Cerebellar nuclear complex (tissue), 1 donor: ENCODE results near the gene TSPAN9.

Source experiments
- DNase-seq, 2 experiments: peaks; one replicate each; lab custom pipeline; 2025; lab: John Stamatoyannopoulos, UW

TSPAN9 gene

DNA sequence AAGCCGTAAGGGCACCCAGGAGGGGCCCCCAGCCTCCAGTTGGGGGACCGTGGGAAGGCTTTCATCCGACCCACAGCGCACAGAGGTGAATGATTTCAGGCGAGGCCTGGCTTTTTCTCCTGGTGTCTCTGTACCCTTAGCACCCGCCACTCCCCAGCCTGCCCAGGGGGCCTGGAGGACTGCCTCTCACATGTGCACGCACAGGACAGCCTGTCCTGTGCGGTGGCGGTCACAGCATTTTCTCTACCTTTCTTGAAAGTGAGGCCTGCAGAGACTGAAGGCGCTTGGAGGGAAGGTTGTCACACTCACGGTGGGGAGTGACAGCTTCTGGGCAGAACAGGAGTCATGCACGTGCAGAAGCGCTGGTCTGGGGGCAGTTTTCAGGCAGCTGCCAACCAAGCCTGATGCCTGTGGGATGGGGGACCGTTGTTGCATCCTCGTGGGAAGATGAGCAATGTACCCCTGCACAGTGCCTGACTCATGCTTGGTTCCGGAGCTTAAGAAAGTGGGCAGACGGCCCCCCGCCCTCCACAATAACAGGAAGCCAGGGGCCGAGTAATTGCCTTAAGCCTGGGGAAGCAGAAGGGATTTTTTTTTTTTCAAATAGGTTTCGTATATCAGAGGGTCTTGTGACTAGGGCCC lies 148.1 kb downstream of the TSPAN9 start:
- no peak for DNase-seq

DNA sequence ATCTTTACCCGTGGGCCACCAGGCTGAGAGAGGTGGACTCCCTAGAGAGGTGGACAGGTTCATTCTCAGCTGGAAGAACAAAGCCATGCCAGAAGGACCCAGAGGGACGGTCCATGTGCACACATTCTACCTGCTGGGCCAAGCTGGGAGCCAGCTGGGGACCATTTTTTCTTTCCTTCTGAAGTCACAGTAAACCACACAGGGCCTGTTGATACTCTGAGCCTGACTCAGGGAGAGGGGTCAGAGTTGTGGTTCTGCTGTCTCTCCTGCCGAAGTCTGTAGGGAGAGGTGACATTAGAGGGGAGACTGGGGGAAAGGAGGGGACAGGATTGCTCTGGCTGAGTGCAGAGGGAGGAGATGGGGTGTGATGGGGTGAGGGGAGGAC lies 148.6 kb downstream of the TSPAN9 start:
- DNase-seq, result no peak

DNA sequence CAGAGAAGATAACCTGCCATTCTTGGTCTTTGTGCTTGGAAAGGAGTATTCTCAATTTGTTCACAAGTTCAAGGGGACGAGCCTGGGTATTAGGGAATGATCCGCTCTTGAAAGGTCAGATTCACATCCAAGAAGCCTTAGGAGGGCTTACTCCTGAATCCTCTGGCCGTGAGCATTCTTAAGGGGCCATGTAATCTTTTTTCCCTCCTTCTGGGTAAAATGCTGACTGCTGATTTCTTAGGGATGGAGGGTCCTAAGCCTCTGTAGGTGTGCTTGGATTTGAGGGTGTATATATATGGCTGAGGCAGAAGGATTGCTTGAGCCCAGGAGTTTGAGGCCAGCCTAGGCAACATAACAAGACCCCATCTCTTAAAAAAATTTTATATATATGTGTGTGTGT lies 149.1 kb downstream of the TSPAN9 start:
- no peak for DNase-seq

DNA sequence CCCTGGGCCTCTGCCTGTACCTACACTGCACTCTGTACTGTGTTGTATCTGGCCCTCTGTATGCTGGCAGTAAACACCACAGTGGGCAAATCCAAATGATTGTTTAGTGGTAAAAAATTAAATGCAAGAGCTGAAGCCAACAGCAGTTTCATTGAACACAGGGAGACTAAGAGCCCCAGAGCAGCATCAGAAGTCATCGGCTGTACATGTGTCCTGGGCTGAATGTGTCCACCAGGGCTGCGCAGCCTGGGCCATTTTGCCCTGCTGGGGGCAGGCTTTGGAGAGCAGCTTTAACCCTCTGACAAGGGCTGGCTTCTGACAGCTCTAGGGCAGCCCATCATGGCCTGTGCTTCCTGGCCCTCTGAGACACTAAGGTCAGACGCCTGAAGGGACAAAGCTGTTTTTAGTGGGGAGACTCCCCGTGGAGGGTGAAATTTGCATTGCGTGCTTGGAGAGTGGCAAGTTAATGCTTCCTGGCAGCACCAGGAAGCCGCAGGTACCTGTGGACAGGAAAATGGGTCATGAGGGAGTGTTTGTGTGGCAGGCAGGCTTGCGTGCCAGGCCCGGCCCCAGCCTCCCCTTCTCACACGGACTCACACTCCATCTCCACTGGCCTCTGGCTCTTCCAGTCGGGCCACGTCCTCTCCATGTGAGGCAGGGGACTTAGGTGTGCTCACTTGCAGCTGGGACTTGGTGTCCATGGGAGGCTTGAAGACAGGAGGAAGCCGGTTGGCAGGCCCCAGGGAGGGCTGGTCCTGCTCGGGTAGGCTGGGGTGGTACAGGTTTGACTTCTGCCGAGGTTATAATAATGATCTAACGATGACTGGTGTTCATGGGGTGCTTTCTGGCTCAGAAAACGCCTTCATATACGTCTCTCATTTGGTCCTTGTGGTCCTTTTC lies 150.1 kb downstream of the TSPAN9 start:
- DNase-seq, result no peak

DNA sequence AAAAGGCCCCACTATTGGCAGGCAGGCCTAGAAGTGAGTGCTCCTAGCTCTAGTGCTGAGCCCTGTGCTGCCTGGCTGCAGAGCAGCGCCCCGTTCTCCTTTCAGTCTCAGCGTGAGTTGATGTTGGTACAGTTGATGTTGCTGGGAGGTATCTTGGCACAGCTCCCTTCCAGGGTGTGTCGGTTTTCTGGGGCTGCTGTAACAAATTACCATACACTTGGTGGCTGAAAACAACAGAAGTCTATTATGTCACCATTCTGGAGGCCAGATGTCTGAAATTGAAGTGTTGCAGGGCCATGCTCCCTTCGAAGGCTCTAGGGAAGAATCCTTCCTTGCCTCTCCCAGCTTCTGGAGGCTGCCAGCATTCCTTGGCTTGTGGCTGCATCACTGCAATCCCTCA lies 151.4 kb downstream of the TSPAN9 start:
- DNase-seq, result no peak

DNA sequence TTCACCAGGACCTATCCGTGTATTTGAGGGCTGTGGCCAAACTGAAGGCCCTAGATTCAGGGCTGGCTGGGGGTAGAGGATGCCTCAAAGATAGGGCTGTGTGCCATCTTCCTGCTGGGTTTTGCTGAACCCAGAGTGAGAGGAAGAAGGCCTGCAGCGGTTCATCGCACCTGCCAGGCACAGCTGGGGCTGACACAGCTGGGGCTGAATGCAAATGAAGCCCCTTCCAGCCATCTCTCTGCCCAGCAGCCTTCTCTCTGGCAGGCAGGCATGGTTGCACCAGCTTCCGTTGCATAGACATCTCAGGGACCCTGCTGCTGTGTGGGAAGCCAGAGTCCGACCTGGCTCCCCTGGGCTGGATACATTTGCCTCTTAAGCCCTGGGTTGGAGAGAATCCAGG lies 152.4 kb downstream of the TSPAN9 start:
- DNase-seq, result no peak

DNA sequence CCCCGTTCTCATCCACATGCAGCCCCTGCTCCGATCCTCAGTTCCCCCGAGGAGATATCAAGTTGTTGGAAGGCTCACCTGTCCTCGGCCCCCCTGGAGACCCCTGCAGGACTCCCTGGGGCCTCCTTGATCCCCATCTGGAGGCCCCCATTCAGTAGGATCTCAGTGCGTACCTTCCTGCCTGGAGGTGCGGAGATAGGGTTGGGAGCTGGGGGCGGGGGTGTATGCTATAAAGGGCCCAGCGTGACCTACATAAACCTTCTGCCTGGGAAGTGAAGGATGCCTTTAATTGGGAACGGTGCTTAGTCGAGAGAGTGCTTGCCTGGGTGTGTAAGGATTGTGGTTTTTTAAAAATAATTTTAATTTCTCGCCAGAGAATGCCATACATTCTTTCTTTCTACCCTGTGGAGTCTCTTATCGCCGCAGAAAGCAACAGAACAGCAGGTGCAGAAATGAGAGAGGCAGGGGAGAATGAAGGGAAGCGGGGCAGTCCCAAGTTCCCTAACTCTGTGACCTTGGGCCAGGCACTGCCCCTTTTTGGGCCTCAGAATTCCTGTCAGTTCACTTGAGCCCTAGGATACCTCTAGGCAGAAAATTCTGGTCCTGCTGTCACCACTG lies 153.7 kb downstream of the TSPAN9 start:
- no peak for DNase-seq

DNA sequence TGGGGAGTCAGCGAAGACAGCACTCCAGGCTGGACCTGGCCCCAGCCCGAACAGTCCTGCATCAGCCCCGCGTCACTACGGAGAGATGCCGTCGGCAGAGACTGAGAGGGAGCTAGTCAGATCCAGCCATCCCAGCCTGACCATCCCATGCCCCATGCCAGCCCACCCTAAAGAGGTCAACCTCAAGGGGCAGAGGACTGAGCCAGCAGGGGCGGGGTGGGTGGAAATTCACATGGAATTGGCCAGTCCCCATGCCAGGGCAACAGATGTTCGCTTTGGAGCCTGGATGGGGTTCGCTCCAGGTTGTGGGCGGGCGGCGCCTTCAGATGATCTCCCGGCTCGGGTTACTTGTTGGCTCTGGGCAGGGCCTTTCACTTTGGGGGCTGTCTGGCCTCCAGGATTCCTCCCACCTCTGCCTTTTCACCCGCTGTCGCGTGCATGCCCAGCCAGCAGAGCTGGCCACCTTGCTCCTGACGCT lies 154.3 kb downstream of the TSPAN9 start:
- DNase-seq, result no peak

DNA sequence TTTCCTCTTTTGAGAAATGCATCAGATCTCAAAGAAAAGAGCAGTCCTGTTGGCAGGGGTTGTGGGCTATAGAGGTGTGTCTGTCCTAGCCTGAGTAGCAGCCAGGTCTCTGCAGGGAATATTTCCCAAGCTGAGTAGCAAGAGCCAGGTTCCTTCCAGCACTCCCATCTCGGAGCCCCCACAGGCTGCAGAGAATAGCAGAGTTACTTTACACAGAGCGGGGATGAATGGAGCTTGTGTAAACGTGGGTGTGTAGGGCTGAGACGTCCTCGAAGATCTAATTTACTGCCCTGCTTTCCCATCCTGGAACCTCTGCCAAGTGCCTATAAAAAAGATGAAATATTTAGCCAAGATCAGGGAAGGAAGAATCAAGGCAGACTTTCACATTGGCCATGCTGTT lies 156.6 kb downstream of the TSPAN9 start:
- no peak for DNase-seq

DNA sequence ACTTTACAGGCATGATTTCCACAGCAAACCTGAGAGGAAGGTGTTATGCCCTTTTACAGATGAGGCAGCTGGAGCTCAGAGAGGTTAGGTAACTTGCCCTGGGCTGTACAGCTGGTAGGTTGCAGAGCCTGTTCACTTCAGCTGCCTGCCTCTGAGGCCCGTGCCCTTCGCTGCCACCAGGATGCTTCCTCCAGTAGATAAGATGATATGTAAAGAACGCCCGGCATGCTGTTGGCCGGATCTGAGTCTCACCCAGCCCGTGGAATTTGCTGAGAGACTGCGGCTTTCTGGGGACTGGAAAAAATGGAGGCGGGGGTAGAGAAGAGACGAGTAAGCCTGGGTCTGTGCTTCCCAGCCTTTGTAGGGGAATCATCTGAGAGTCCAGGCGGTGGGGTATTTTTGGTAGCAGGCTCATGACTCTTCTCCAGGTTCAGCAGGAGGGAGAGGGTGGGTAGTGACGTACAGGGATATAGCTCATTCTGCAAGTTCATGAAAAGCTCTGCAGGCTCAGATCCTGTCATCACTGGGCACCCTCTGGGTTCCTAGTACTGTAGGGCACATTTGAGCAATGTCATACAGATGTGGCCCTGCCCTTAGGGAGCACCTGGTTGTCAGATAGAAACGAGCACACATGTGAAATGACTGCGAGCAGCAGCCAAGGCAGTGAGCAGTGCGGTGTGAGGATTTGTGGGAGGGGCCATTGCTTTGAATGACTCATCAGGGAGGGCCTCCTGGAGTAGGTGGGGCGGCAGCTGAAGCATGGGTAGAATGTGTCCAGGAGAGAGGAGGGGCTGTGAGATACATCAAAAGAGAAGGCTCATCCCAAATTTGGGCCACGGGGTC lies 159.4 kb downstream of the TSPAN9 start:
- DNase-seq, result no peak

DNA sequence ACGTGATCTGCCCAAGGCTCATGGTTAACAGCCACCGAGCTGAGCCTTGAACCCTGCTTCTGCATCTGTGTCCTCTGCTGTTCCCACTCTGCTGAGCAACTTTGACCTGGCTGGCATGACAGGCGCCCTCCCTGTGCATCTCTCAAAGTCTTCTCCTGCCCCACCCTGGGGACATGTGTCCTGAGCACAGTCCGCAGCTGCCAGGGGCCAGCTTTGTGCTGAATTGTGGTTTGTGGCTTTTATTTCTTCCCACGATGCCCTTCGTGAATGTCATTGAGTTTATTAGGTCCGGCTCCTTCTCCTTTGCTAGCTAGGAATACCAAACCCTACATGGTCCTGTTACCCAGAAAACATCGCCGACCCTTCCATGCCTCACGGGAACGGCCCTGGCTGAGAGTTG lies 161.0 kb downstream of the TSPAN9 start:
- no peak for DNase-seq

DNA sequence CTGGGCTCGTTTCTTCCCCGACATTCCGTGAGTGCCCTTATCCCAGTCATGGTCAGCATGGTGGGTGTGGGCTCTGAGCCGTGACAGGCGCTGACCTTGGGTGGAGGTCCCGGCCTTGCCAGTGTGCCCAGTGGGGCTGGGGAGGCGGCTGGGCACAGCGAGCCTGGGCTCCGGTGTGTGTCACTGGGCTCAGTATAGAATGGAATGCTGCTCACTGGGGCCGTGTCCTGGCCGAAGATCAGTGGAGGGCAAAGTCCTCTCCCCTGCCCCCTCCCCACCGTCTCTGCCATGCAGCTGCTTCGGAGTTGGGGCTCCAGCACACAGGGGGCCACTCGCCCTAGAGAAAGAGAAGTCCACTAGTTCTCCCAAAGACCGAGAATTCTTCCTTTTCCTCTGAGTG lies 164.4 kb downstream of the TSPAN9 start:
- no peak for DNase-seq

DNA sequence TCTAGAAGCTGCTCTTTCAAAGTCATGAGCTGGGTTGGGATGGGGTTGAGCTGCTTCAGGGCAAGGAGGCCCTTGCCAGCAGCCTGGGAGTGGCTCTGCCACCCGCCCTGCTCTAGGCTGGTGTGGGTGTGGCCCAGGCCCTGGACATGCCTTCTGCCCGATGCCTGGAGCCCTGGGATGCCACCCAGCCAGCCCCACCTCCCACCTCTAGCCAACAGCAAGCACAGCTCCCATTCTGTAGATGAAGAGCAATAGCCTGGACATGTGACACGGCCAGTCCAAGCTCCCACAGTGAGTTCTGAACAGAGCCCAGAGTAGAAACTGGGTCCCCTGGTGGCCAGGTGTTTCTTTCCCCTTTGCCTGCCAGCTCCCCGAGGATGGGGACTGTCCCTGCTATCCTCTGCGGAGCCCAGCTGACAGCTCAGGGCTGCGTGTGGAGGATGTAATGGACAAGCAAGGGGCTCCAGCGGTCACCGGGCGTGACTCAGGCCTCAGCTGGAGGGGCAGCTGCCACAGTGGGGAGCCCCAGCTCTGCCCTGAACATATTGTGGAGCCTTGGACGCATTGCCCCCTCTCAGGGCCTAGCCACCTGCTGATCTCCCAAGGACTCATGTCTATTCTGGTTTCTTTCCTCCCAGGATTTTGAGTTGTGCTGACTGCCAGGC lies 165.2 kb downstream of the TSPAN9 start:
- no peak for DNase-seq

DNA sequence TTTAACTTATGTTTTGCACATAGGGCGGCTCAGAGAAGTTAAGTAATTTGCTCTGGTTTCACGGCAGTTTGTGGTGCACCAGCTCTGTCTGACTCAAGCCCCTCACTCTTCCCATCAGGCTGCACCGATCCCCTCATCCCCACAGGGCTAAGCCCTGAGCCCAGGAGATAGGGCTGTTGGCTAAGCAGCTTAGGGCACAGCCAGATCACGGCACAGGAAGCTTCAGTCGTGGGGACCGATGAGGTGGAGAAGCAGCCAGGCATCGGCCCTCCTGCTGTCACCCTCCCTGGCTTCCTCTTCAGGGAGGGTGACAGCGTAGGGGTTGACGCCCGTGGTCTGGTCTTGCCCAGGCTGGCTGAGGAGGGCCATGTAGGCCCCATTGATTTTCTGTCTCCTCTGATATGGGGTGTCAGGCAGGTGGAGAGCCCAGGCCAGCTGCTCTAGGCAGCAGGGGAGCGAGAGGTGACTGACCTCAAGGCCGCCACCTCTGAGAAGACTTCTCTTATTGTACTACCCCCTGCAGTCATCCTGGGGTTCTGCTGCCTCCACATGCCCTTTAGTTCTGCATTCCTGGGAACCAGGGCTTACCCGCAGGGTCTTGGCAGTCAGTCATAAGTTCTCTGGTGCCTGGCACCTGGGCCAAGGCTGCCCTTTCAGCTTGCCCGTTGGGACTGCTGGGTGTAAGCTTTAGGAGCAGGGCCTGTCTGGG lies 166.4 kb downstream of the TSPAN9 start:
- no peak for DNase-seq

DNA sequence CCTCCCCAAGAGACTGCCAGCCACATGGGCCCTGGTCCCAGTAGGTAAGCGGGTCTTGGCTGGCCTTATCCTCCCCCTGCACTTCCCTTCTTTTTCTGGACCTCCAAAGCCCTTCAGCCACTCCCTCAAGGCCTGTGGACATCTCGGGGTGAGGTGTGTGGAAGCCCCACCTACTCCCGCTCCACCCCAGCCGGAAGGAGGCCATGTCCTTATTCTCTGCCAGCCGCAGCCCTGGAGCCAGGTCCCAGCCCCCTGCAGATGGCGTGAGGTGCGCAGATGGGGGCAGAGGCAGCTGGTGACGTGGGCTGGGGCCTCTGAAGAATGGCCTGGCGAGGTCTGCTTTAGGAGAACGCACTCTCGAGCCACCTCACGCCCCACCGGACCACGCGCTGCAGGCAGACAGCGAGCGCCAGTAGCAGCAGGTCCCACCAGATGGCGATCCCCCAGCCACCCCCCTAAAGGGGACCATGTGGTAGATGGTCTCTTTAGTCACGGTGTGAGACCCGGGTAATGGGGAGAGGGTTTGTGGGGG lies 167.1 kb downstream of the TSPAN9 start:
- no peak for DNase-seq

DNA sequence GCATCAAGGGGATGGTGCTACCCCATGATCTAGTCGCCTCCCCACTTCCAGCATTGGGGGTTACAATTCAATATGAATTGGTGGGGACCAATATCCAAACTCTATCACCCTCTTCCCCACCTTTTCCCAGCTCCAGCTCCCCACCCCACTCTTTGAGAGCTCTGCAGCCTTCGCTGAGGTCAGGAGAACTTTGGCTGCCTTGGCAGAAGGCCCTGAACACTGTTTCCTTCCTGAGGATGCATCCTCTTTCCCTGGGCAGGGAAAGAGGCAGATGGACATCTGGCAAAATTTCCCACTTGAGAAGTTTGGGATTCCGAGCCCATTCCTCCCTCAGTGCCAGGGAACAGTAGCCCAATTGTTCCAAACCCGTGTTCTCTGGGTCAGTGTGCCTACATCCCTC lies 169.1 kb downstream of the TSPAN9 start:
- no peak for DNase-seq

DNA sequence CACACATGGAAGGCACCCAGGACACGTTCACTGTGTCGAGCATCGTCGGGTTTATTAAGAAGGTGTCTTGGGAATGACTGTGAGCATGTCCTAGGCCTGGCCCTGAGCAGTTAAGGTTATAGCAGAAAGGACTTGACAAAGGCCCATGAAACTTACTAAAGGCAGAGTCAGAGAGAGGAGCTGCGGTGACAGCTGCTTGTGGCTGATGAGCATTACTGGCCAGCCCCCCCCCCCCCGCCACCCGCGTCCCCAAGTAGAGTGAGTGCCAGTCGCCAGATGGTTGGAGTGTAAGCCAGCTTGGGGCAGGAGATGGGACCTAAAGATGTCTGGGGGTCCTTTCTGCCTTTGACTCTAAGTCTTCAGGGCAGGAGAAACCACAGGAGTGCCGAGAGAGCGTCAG lies 169.9 kb downstream of the TSPAN9 start:
- no peak for DNase-seq

DNA sequence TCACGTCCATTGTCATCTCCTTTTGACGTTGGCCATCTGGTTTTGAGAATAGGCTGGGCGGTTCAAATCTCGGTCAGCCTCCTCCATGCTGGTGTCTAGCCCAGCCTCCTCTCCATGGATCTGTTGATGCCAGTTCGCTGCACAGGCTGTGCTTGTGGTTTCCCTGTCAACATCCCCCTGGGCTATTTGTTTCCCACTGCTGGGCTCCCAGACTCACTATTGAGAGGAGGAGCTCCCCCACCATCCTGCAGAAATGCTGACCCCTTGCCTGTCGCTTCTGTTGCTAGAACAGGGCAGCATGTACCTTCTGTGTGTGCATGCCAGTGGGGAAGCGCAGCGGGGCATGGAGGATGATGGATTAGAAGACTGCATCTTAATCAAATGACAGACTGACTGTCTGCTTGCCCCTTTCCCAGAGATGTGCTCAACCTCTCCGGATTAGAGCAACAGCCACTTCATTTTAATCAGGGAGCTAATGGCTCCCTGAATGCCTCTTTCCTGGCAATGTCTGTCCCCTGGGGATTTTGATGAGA lies 170.5 kb downstream of the TSPAN9 start:
- peak in 1 of 2 experiments; percentile 39 for DNase-seq

DNA sequence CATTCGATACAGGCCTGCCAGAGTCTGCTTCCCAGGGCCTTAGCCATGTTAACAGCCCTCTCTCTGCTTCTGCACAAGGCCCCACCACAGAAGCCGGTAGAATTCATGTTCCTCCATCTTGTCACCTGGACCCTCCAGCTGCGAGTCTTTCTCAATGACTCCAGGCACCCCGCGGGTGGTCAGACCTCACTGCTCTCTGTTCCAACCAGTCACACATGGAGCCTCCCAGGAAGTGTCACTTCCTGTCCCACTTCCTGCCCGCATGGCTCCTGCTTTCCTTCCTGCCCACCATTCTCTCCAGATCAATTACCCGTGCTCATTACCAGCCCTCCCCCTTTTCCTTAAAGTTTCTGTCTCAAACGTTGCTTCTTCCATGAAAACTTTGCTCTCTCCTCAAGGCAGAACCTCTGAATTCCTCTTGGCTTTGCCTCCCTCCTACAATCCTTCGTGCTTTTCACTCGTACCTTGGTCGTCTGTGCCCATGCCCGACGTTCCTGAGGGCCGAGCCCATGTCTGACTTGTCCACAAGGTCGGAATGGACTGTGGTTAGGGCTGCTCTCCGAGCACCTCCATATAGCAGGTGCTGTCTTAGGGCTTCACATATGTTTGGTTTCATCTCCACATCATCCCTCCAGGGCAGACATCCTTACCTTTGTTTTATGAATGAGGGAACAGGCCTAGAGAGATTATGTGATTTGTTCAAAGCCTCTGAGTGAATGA lies 172.1 kb downstream of the TSPAN9 start:
- DNase-seq, result no peak

DNA sequence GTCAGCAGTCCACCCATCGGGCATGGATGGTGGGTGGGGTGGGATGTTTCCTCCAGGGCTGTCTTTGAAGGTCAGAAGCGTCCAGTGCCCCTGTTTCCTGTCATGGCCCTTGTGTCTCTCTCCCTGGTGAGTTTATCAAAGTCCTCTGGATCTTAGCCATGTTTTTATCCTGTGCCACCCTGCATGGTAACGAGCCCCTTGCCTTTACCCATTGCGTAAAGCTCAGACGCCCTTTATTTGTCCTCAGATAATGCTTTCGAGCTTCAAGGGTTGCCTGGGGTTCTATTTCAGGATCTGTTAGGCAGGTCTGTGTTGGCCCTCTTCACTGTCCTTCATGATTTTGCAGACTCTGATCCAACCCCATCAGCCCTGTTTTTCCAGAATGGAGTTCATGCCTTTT lies 172.9 kb downstream of the TSPAN9 start:
- DNase-seq, result no peak
